ENCODE data around the gene GABRA4.

GABRA4 gene

GRCh38 chr4:46984781-46985180 lies 8.6 kb downstream of the GABRA4 start:
- intact Hi-C loops (cut with DNase I) = no loop called here
- no peak for DNase-seq

GRCh38 chr4:46980851-46981250 lies 12.5 kb downstream of the GABRA4 start:
- intact Hi-C loops (cut with DNase I) = no loop called here
- DNase-seq = no peak

GRCh38 chr4:46979726-46980125 lies 13.7 kb downstream of the GABRA4 start:
- DNase-seq = no peak
- intact Hi-C loops (cut with DNase I) = no loop called here

GRCh38 chr4:46979283-46979682 lies 14.1 kb downstream of the GABRA4 start:
- DNase-seq = no peak
- intact Hi-C loops (cut with DNase I) = no loop called here

- intact Hi-C loops (cut with DNase I) = no loop called here
- DNase-seq = no peak
Observed at GRCh38 chr4:46977245-46977644, 16.1 kb downstream of the GABRA4 start.

GRCh38 chr4:46975812-46976553 lies 17.4 kb downstream of the GABRA4 start:
- DNase-seq = no peak
- intact Hi-C loops (cut with DNase I) = no loop called here

GRCh38 chr4:46974891-46975543 lies 18.4 kb downstream of the GABRA4 start:
- DNase-seq = no peak
- intact Hi-C loops (cut with DNase I) = no loop called here

- no peak for DNase-seq
- intact Hi-C loops (cut with DNase I) = no loop called here
Observed at GRCh38 chr4:46968847-46969246, 24.5 kb downstream of the GABRA4 start.

- DNase-seq = no peak
- intact Hi-C loops (cut with DNase I) = no loop called here
Observed at GRCh38 chr4:46967631-46968030, 25.8 kb downstream of the GABRA4 start.

GRCh38 chr4:46958742-46959488 lies 34.5 kb downstream of the GABRA4 start:
- no peak for DNase-seq
- intact Hi-C loops (cut with DNase I) = no loop called here

GRCh38 chr4:46956451-46956850 lies 36.9 kb downstream of the GABRA4 start:
- intact Hi-C loops (cut with DNase I) = no loop called here
- DNase-seq = no peak

GRCh38 chr4:46955601-46956000 lies 37.8 kb downstream of the GABRA4 start:
- DNase-seq = no peak
- intact Hi-C loops (cut with DNase I) = no loop called here

GRCh38 chr4:46954643-46955042 lies 38.7 kb downstream of the GABRA4 start:
- no peak for DNase-seq
- intact Hi-C loops (cut with DNase I) = no loop called here

- intact Hi-C loops (cut with DNase I) = no loop called here
- DNase-seq = no peak
Observed at GRCh38 chr4:46953564-46953963, 39.8 kb downstream of the GABRA4 start.

- DNase-seq = no peak
Observed at GRCh38 chr4:46952451-46952850, 40.9 kb downstream of the GABRA4 start.

GRCh38 chr4:46950826-46951225 lies 42.6 kb downstream of the GABRA4 start:
- intact Hi-C loops (cut with DNase I) = no loop called here
- DNase-seq = no peak

More at GRCh38 chr4:46952451-46952850, 40.9 kb downstream of the GABRA4 start:
- intact Hi-C loops (cut with DNase I) = no loop called here

GRCh38 chr4:46949822-46950221 lies 43.6 kb downstream of the GABRA4 start:
- intact Hi-C loops (cut with DNase I) = no loop called here
- no peak for DNase-seq

GRCh38 chr4:46947541-46947940 lies 45.8 kb downstream of the GABRA4 start:
- DNase-seq = no peak
- intact Hi-C loops (cut with DNase I) = no loop called here

- peak in 4 of 42 donors; percentile 13 to 42 (median 26) for DNase-seq
- intact Hi-C loops (cut with DNase I) = no loop called here
Observed at GRCh38 chr4:46946919-46947536, 46.4 kb downstream of the GABRA4 start.

- DNase-seq = no peak
- intact Hi-C loops (cut with DNase I) = no loop called here
Observed at GRCh38 chr4:46945062-46945461, 48.3 kb downstream of the GABRA4 start.

All from head of caudate nucleus (tissue), 42 donors.